Globus pallidus (tissue), 1 donor: ENCODE results near the gene GRID1.
A peak's percentile ranks its signal among the peaks of the same experiment; 100 is the strongest.

Experiments used
- DNase-seq: peaks from one replicate; pipeline ENCODE4 v3.0.0-alpha.2; 2015; ENCODE audit warnings: low spot score

GRID1 gene

DNA sequence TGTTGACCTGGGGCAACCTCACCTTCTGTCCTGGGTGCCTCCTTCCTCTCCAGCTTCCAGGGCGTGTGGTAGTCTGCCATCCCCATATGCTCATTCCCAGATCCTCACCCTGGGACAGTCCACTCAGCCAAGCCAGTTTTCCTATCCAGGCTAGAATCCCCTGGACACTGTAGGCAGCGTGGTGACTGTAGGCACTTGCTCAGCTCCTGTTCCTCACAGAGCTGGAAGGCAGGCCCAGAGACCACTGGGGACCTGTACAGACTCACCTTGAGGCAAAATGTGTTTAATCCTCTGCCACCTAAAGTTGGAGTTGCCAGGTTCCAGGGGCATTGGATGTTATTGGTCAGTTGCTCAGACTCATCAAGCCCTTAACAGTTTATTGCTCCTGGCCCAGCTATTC, 2.4 kb upstream of the GRID1 start:
- DNase-seq: no peak

DNA sequence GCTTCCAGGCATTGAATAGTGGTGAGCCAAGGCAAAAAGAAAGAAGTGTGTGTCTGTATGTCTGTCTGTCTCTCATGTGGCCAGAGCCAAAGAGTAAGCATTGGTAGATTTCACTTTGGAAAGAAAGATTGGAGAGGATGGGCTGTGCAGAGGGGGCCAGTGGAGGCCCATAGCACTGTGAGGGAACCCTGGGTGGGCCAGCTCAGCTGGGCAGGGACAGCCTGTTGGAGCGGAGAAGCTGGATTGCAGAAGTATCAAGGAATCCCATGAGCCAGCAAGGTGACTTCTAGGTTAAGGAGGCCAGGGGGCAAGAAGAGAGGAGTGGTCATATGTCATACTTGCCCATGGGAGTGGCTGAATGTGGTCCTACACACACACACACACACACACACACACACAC, 1.5 kb upstream of the GRID1 start:
- no peak for DNase-seq

DNA sequence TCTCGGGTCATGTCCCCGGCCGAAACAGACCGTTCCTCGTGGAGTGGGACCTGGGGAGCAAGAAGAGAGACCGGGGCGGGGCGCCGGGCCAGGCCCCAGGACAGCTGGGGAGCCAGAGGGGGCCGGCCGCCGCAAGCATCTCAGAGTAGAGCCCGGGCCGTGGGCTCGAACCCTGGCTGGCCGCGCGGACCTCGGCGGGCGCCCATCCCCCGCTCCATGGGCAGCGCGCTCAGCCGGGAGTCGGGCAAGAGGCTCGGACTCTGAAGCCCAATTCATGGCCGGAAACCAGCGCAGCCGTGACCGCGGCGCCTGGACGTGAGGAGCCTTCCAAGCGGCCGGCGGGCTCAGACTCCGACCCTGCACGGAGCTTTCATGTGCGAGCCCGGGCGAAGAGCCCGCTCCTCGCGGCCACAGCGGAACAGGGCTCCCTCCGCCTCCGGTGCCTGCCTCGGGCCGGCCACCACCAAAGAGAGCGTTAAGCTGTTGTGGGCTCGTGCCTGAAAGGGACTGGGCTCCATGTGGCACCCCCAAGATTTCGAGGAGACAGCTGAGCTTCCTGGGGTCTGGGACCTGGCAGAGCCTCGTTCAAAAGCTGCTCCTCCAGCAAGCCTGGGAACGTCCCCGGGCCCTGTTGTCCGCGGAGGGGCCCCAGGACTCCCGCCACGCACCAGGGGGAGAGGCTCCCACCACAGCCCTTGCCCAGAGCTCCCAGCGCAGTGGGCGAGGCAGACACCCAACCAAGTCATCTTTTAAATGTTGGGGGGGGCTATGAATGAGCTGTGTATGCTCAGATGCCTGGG, 757 bp upstream of the GRID1 start:
- DNase-seq: peak; percentile 74

DNA sequence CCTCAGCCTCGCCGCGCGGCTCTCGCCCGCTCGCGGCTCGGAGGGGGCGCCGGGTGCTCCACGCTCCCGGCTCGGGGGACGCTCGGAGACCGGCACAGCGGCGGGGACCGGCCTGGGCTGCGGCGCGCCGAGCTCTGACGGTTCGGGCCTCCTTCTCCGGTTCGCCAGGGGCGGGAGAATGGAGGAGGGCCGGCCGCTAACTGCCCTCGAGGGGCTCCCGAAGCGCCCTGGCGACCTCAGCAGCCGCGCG, 232 bp upstream of the GRID1 start:
- DNase-seq: no peak

DNA sequence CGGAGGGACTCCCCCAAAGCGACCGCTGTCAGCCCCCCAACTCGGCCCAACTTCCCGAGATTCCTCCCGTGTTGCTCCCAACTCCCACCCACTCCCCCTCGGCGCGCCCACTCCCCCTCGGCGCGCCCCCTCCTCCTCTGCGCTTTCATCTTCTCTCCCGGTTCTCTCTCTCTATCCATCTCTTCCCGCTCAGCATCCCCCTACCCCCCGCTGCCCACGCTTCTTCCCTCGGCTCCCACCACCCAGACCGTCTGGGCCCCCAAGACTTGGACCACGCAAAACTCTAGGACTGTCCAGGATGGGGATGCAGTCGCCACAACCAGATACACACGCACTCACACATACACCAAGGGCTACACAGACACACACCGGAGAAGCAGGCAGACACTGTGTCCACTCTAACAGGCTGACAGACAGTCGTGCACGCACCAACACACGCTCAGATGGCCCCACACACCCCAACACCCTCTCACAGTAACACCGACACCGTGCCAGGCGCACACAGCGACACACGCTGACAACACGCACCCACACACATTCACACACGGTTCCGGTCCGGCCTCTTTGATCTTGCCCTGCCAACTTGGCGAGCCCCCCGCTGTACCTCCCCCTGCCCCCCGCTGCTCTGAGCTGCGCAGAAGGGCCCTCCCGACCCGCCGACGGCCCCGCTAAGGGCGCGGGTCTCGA, 1.1 kb downstream of the GRID1 start:
- DNase-seq: peak; percentile 59

DNA sequence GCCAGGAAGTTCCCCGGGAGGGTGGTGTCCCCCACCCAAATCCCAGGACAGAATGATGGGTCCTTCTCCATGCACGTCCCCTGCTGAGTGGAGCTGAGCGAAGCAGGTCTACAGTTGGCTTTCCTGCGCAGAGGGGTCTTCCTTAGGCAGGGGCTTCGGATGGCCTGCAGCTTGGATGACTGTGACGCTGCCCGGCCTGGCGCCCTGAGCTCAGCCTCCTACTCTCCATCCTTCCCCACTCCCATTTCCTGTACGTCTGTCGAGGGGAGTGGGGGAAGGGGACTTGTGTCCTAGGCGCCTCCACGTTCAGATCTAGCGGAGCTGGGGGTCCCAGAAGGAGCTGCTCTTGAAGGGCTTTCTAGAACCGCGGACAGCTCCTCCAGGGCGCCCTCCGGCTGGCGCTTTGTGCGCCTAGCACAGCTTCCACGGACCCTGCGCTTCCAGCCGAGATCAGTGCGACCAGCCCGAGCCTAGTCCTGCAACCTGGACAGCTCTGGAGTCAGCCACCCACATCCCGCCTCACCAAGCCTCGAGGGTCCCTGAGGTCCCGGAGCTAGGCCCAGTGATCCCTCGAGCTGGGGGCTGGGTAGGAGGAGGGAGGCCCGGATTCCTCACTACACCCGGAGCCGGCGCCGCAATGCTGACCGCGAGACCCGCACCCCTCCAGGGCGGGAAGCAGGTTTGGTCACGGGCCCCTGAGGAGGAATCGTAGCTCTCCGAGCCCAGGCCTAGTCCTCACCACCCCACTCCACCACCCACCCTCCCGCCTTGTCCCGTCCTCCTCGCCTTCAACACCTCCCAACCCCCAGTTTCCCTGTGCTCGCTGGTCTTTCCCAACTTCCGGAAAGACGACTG, 1.9 kb downstream of the GRID1 start:
- no peak for DNase-seq

DNA sequence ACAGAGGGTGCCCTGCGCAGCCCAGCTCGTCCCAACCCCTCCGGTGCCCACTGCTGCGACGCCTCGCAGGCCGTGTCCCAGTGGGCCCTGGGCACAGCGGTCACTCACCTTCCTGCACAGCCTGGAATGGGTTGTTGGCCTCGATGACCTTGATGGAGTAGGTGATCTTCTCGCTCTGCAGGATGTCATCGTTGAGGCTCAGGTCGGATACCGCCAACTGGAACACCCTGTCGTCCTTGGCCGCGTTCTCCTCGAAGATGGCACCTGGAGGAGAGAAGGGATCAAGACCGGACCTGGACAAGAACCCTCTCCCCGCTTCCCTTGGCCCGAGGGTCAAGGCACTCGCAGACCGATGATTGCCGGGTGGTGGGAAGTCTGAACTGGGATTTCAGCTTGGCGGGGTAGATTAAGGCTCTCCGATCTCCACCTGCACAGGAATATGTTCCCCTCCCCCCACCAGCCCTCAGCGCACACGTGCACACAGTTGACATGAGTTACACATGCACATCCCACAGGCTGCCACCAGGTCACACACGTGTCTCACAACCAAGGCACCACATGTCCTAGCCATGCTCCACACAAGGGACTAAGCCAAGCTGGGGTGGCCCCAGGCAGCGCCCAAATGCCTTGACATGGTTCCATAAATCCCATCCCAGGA, 2.6 kb downstream of the GRID1 start:
- DNase-seq: no peak

DNA sequence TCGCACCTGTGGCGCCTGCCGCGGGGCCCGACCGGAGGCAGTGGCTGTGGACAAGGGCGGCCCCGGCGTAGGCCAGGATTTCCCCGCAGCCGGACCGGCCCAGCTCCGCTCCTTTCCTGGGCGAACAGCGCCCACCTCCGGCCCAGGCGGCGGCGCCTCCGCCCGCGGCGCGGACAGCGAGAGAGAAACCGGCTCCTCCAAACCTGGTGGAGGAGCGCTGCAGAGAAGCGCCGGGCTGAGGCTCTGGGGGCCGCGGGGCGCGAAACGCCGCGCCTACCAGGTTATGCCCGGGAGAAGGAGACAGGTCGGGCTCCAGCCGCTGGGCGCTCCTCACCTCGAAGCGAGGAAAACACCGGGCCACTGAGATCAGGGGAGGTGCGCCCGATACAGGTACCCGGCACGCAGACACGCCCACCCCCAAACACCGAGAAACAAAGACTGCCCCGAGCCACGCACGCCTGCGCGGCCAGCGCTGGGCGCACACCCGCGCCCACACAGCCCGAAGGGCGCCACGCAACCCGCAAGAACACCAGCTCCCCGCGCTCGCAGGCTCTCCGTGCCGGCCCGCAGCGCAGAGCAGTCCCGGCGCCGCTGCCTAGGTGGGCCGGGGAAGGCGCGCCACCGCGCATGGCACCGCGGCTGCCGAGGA, 3.3 kb downstream of the GRID1 start:
- DNase-seq: no peak

DNA sequence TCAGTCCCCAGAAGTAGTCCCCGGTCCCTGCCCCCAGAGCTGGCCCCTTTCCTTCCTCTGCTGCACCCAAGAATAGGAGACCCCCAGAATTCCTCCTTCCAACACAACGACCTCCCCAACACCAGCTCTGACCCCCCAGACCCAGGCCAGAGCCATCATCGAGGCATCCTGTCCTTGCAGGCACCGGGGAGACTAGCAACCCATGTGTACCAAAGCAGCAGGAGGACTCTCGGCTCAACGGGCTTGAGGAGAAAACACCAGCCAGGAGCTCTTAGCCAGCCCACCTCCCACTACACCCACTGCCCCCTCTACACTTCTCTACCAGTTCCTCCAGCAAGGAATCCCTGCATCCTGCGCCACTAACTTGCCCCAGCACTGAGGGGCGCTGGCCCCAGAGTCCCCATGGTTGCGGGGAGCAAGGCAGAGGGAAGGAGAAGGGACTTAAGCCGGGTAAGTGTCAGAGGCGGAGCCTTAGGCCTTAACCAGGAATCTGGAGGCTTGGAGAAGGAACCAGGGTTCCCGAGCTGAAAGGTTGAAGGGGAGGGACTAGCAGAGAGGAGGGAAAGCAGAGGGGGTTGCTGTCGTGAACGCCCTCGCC, 3.9 kb downstream of the GRID1 start:
- DNase-seq: no peak

DNA sequence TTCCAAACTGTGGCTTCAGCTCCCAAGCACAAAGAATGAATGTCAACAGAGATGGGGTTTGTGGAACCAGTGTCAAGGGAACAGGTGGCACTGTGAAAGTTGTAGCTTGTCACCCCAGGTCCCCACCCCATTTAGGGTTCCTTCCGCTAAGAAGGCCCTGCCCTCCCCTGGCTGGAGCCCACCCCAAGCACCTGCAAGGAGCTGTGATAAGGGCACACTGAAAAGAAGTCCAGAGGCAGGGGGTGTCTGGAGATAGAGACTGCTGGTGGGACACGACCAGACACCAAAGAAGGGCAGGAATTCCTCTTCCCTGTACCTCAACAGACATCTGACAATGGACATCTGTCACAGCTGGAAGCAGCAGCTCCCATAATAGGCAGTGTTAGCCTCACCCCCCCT, 4.5 kb downstream of the GRID1 start:
- DNase-seq: no peak

DNA sequence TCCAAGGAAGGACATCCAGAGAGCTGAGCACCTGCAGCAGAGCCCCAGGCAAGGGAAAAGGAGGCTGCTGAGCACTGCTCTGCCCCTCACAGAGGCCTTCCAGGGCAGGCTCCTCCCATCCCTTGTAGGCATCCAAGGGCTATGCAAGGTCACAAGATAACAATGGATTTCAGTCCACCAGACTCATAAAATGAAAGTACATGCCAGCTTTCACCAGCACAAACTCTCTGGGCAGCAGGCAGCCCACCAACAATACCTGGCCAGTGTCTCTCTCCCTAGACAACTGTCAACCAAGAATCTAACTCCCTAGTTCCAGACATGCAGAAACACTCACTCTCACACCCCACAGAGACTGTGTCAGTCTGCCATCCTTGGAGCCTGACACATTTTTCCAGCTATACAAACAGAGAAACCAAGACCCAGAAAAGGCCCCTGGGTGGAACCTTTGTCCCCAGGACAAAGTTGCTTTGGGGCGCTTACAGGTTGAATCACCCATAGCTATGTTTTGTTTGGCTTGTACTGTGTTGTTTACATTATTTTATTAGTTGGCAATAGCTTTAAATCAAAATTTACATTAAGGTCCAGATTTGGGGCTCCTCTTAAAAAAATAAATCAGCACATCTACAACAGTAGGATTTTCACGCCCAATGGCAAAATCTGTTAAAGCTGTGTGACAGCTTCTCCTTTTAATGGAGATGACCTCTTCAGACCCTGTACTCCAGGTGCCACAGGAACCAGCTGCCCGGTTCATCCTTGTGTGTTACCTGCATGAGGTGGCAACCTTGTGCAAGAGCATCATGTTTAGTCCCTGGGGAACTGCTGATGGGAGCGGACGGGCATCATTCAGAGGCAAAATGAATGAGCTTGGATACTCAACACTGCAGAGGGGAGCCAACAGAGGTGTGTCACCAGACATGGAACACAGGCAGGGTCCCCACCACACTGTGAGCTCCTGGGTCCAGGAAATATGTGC, 5.2 kb downstream of the GRID1 start:
- peak; percentile 83 for DNase-seq

DNA sequence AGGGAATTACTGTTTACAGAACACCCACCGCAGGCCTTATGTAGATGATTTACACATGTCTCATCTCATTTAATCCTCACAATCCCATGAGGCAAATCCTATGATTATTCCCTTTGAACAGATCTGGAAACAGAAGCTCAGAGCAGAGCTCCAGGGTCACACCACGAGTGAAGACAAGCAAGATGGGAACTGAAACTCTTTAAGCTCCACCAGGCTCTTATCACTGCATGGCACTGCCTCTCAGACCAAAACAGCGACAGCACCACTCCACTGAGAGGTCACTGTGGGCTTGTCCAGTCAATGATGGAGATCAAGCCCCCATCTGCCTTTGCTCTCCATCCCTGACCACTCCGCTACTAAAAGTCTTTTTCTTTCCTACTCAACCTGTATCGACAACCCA, 5.9 kb downstream of the GRID1 start:
- DNase-seq: peak; percentile 59

DNA sequence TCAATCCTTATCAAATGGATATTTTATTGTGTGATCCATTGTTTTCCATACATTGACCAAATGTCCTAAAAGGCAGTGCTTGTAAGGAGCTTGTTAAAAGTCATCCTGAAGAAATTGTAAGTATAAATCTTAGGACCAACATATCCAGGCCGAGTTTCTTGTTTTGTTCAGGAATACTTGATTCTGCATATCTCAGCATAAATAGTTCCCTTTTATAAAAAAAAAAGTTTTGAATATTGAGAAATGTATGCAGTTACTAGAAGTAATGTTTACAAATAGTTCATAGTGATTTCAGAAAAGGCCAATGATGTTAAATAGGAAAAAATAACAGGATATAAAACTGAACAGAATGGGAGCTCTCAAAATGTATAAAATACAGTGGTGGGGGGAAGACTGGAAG, 6.6 kb downstream of the GRID1 start:
- no peak for DNase-seq

DNA sequence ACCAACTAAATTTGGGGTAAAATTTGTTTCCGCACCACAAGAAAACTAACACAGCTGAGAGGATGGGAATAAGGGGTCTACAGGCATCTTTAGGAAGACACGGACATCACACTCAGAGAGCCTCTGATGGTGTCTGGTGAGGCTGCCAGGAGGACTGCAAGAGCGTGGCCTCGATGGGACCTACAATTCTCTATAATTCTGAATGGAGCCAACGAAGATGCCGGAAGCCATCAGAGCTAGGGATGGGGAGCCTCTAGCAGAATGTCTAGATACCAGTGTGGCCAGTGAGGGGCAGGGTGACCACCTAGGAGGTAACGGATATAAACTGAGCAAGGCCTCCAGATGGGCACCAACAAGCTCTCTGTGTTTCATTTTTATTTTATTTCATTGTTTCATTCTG, 7.5 kb downstream of the GRID1 start:
- DNase-seq: no peak

DNA sequence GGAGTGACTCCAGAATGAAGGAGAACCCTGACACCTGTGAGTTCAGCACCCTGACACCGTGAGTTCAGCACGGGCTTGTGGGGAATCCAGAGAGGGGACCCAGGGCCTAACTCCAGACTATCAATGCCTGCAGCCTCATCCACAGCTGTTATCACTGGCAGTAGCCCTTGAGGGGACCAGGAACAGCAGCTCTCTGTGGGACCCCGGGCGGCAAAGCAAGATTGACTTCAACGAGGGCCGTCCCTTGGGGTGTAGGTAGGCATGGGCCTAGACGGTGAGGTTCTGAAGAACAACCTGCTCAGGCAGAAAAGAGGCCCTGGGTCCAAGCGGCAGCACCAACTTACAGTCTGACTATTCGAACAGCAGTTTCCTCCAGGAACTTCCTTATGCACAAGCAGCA, 8.9 kb downstream of the GRID1 start:
- DNase-seq: no peak

DNA sequence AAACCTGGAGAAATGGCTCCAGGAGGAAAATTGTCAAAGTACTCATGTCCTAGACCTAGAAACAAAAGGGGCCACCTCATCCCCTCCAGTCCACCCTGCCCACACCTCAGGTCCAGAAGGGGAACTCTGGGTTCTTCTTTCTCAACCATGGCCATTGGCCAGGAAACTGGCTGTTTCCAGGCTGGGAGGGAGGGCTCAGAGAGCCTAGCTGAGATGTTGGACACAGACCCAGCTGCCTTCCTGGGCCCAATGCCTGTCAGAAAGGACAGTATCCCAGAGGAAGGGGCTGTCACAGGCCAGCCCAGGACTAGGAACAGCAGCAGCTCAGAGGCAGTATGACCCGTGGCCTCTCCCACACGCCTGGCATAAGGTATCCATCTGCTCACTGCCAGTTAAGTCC, 9.6 kb downstream of the GRID1 start:
- DNase-seq: peak; percentile 77

DNA sequence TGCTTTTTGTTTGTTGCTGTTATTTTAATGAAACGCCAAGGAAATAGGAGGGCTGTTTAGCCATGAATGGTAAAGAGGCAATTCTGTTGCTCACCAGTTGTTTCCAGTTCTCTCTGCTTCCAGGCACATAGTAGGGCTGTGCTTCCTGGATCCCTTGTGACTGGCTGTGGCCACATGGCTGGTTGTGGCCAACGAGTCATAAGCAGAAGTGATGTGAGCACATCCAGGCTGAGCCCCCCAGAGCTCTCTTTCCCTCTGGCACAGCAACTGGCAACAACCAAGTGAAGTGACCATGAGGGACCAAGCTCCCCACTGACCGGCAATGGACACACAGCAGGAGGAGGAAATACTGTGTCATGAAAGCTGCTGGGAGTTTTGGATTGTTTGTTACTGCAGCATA, 10.3 kb downstream of the GRID1 start:
- DNase-seq: no peak

DNA sequence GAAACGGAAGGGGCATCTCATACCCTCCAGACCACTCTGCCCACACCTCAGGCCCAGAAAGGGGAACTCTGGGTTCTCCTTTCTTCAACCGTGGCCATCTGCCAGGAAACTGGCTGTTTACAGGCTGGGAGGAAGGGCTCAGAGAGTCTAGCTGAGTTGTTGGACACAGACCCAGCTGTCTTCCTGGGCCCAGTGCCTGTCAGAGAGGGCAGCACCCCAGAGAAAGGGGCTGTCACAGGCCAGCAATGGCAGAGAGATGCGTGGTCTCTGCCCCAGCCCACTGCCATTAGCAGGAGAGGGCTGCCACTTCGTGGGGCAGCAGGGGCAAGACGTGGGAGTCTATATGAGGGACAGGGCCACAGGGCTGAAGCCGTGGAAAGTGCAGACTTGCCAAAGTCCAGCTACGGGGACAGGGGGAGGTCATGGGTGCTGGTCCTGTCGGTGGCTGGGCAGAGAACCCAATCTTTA, 11.0 kb downstream of the GRID1 start:
- peak; percentile 97 for DNase-seq

DNA sequence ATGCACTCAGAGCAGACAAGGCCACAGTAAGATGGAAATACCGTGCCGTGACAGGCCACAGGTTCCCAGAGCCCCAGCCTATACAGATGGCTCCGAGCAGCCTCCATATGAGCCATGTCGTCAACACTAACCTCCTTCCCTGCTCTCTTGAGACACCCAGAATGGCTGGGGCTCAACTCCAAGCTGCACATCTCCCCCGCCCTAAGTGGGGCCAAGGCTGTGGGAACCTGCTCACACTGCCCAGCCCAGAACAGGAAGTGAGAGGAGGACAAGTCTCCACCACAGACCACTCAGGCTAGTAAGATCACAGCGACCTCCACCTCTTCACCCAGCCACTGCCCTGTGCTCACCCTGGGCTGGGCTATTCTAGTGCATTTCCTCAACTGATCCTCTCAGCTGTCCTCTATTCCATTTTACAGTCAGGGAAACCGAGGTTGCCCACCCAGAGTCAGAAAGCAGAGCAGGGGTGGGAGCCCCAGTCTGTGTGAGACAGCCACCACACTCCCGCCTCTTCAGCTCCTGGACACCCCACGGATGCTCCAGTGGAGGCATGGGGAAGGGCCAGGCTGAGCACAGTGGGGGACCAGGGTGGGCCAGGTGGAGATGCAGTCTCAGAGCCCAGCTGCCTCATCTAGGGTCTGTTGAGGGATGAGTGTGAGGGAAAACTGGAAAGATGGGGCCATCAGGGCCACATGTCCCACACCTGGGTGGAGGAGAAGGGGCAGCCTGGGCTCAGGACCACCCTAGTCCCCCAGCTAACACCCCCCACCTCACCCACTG, 11.6 kb downstream of the GRID1 start:
- DNase-seq: peak; percentile 58
